Measurements from ENCODE around the gene IL10.

DNA sequence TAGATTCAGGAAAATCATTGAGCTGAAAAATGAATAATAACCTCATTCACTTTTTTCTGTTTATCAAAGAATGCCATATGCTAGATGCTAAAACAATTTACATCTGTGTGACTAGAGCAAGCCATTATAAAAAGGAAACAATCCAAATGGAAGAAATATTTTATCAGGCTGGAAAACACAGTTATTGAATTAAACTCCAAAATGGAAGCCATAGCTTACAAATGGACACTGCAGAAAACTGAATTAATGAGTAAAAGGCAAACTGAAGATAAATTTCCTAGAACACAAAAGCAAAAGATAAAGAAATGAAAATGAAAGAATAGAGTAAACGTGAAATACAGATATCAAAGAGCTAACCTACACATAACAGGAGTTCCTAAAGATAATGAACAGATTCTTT, 33.1 kb upstream of the IL10 start:
- TF ChIP-seq, protein P1, sequence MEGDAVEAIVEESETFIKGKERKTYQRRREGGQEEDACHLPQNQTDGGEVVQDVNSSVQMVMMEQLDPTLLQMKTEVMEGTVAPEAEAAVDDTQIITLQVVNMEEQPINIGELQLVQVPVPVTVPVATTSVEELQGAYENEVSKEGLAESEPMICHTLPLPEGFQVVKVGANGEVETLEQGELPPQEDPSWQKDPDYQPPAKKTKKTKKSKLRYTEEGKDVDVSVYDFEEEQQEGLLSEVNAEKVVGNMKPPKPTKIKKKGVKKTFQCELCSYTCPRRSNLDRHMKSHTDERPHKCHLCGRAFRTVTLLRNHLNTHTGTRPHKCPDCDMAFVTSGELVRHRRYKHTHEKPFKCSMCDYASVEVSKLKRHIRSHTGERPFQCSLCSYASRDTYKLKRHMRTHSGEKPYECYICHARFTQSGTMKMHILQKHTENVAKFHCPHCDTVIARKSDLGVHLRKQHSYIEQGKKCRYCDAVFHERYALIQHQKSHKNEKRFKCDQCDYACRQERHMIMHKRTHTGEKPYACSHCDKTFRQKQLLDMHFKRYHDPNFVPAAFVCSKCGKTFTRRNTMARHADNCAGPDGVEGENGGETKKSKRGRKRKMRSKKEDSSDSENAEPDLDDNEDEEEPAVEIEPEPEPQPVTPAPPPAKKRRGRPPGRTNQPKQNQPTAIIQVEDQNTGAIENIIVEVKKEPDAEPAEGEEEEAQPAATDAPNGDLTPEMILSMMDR (IDR thresholded peaks at IDR 0.05), result no peak
- TF ChIP-seq POLR2A (IDR thresholded peaks at IDR 0.05), result no peak

Data from heart left ventricle (tissue), 13 donors.